ENCODE measurements around the gene CNGA2.
A peak's percentile ranks its signal among the peaks of the same experiment; 100 is the strongest.

CNGA2 gene

DNA sequence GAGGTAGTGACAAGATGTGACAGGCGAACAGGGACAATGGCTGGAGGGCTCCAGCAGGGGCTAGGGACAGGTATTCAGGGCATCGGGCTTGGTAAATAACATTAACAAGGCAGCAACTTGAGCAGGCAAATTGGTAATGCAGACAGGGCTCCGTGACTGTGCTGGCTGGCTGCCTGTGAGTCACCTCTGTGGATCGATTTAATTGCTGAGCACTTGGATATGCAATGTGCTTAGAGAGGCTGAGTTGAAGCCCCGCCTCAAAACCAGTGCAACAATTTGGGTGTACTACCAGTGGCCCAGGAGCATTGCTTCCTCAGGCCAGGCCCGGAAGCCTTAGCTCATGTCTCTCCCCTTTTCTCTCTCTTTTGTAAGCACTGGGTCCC lies 19.5 kb downstream of the CNGA2 start:
- TF ChIP-seq, protein P1, sequence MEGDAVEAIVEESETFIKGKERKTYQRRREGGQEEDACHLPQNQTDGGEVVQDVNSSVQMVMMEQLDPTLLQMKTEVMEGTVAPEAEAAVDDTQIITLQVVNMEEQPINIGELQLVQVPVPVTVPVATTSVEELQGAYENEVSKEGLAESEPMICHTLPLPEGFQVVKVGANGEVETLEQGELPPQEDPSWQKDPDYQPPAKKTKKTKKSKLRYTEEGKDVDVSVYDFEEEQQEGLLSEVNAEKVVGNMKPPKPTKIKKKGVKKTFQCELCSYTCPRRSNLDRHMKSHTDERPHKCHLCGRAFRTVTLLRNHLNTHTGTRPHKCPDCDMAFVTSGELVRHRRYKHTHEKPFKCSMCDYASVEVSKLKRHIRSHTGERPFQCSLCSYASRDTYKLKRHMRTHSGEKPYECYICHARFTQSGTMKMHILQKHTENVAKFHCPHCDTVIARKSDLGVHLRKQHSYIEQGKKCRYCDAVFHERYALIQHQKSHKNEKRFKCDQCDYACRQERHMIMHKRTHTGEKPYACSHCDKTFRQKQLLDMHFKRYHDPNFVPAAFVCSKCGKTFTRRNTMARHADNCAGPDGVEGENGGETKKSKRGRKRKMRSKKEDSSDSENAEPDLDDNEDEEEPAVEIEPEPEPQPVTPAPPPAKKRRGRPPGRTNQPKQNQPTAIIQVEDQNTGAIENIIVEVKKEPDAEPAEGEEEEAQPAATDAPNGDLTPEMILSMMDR (IDR thresholded peaks at IDR 0.05; ENCODE audit: low read length, missing control alignments): no peak
- no peak overlapping the region for H3K4me3 ChIP-seq (replicated peaks; ENCODE audit: low read depth, low read length)
- peak; percentile 22 for DNase-seq (ENCODE audit: low read depth)

DNA sequence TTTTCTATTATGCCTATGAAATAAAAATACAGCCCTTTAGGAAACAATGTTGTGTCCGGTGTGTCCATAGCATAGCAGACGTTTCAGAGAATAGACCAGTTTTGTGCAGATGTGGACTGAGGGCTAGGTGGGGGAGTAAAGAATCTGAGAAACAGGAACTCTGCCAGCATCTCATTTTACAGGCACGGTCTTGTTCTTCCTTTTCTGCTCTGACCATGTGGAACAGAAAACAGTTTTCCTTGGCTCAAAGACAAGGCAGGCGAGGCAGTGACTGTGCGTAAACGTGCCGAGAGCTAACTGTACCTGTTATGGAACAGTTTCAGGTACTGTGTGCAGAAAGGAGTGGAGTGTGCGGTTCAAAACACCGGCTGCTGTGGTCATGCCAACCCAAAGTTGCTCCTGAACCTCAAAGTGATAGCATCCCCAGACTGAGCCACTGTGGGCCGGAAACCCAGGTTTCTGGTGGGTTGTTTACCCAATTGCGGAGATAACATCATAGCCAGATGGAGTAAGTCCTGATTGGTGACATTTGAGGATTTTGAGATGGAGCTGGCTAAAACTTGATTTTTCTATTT lies 20.2 kb downstream of the CNGA2 start:
- no peak overlapping the region for H3K4me3 ChIP-seq (replicated peaks; ENCODE audit: low read depth, low read length)
- peak; percentile 10 for DNase-seq (ENCODE audit: low read depth)
- TF ChIP-seq, protein P1 (IDR thresholded peaks at IDR 0.05; ENCODE audit: low read length, missing control alignments): no peak

DNA sequence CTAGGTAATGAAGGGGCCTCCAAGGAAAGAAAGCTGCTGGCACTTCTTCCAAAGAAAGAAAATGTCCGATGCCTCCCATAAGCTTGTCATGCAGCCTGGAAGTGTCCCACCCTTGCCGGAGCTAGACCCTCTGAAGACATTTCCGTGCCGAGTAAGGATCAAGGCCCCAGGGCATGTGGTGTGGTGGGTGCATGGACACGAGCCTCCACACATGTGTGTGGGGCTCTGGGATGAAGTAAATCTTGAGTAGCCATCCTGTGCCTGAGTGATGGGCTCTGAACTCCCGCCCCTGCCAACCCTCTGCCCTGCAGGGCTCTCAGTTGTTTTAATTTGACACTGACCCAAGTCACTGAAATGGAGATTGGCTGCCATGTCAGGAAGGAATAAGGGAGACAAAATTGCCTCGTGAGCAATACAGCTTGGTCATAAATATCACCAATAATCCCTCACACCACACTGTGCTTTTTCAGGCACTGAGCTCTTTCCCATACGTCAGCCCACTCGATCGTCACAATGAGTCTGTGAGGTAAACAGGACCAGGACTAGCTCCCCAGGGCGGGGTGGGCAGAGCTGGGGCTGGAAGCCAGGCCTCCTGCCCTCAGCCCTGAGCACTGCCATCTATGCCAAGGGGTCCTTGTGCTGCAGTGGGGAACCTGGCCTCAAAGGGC lies 24.6 kb downstream of the CNGA2 start:
- DNase-seq (ENCODE audit: low read depth): no peak
- no peak overlapping the region for H3K4me3 ChIP-seq (replicated peaks; ENCODE audit: low read depth, low read length)
- TF ChIP-seq, protein P1 (IDR thresholded peaks at IDR 0.05; ENCODE audit: low read length, missing control alignments): no peak

DNA sequence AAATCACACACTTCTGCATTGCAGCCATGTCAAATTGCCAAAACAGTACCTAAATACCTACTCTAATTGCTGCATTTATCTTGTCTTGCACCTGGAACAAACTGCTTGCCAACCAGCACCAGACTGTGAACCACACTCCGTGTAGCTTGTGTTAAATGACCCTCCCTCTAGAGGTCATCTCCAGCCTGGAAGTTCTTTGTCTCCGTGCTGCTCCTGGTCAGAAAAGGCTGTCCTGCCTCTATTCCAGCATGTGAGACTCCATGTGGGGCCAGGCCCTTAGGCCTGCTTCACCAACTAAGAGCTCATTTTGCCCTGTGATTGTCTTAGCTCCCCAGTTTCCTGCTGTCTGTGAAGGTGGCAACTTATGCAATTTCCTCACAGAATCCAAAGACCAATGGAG lies 28.3 kb downstream of the CNGA2 start:
- TF ChIP-seq, protein P1 (IDR thresholded peaks at IDR 0.05; ENCODE audit: low read length, missing control alignments): no peak
- no peak overlapping the region for H3K4me3 ChIP-seq (replicated peaks; ENCODE audit: low read depth, low read length)
- DNase-seq (ENCODE audit: low read depth): no peak

DNA sequence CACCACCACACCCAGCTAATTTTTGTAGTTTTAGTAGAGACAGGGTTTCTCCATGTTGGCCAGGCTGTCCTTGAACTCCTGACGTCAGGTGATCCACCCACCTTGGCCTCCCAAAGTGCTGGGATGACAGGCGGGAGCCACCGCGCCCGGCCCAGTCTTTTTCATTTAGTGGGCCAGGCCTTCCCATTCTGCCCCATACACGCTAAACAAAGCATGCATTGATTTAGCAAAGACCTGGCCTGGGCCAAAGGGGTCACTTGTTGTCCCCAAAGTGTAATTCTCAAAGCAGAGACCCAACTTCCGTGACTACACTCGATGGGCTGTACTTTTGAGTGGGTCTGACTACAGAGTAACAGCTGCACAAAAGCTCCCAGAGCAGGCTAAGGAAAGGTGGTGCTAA lies 29.2 kb downstream of the CNGA2 start:
- H3K4me3 ChIP-seq (replicated peaks; ENCODE audit: low read depth, low read length): no peak overlapping the region

DNA sequence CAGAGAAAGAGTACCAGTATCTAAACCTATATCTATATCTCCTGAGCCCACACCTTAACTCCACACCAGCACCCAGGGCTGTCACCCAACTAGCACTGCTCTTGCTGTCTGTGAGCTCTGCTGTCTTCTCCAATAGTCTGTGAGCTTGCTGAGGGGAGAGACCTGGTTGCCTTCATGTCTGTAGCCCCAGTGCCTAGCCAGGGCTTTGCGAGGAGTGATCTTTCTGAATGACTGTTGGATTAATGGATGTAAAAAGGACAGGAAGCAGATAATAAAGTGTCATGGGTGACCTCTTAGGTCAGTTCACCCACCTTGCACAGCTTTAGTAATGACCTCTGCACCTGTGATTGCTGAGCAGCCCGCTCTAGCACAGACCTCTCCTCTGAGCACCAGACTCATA lies 30.5 kb downstream of the CNGA2 start:
- H3K4me3 ChIP-seq (replicated peaks; ENCODE audit: low read depth, low read length): no peak overlapping the region
- TF ChIP-seq, protein P1 (IDR thresholded peaks at IDR 0.05; ENCODE audit: low read length, missing control alignments): no peak
- DNase-seq (ENCODE audit: low read depth): no peak

More for the DNA sequence above, 29.2 kb downstream of the CNGA2 start:
- DNase-seq (ENCODE audit: low read depth): no peak
- TF ChIP-seq, protein P1 (IDR thresholded peaks at IDR 0.05; ENCODE audit: low read length, missing control alignments): no peak

DNA sequence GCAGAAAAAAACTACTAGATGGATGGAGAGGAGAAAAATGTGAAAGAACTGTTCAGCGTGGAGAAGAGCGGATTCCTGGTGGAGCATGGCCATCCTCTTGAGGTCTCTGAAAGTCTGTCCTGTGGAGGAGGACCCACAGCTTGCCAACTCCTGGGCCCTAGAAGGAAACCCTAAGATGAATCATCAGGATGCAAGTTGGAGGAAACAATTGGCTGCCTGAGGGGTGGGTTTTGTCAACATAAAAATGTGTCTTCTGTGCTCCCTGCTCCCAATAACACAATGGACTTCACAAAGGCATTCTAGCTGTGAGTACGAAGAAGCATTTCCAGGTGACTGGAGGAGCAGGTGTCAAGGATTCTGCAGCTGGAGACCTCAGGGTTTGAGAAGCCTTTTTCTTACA lies 37.2 kb downstream of the CNGA2 start:
- no peak for DNase-seq (ENCODE audit: low read depth)
- TF ChIP-seq, protein P1 (IDR thresholded peaks at IDR 0.05; ENCODE audit: low read length, missing control alignments): no peak
- H3K4me3 ChIP-seq (replicated peaks; ENCODE audit: low read depth, low read length): no peak overlapping the region

Data from fibroblast of pulmonary artery (primary cell).